GM23338 (cell line): ENCODE results near the gene IGFBP4. TPM values are rescaled to one million over a fixed set of nuclear protein-coding genes. Genes with fewer than 3 reads are reported as not detected.

Source experiments
- EZH2 ChIP-seq: fragments of 200-600 bp; sonication (generic); IDR thresholded peaks from one replicate; pipeline ENCODE4 v1.8.0; 2017; ENCODE audit warnings: antibody characterized with exemption, mild to moderate bottlenecking, low read depth; ENCODE audit not compliant: unreplicated experiment
- EZH2phosphoT487 ChIP-seq: fragments of 200-600 bp; sonication (generic); IDR thresholded peaks from one replicate; pipeline ENCODE4 v1.8.1; 2018; ENCODE audit warnings: antibody characterized with exemption; ENCODE audit not compliant: unreplicated experiment
- JUNB ChIP-seq: IDR thresholded peaks from one replicate; pipeline ENCODE4 v1.6.1; 2016; ENCODE audit warnings: antibody characterized with exemption; ENCODE audit not compliant: unreplicated experiment
- NANOG ChIP-seq: IDR thresholded peaks from 2 replicates; pipeline ENCODE4 v1.6.1; 2016; ENCODE audit warnings: antibody characterized with exemption, borderline replicate concordance
- POLR2AphosphoS5 ChIP-seq: IDR thresholded peaks from 2 replicates; pipeline ENCODE4 v1.6.1; 2016; ENCODE audit warnings: antibody characterized with exemption, low read depth
- REST ChIP-seq: IDR thresholded peaks from one replicate; pipeline ENCODE4 v1.6.1; 2018; ENCODE audit warnings: antibody characterized with exemption; ENCODE audit not compliant: unreplicated experiment
- STAT1 ChIP-seq: IDR thresholded peaks from one replicate; pipeline ENCODE4 v1.6.1; 2016; ENCODE audit warnings: antibody characterized with exemption; ENCODE audit not compliant: unreplicated experiment
- ZNF331 ChIP-seq: fragments of 250-450 bp; sonication (Bioruptor Pico); IDR thresholded peaks from 2 replicates; pipeline ENCODE4 v1.5.0; 2020; ENCODE audit warnings: low read depth, mild to moderate bottlenecking, moderate library complexity
- polyA plus RNA-seq: library from polyadenylated mRNA; unstranded; fragments of >200 nt; fragmentation: Nextera tagmentation; extraction: Ambion mirVana; gene quantifications from 2 replicates; pipeline ENCODE4 v1.2.1, GENCODE V29; 2016
- total RNA-seq: library from RNA; depleted of rRNA; stranded (reverse); fragments of >200 nt; shearing (Covaris generic); gene quantifications from 2 replicates; pipeline ENCODE4 v1.2.3, GENCODE V29; 2014
- TF ChIP-seq, protein P1 (sequence below): fragments of 250-450 bp; sonication (Bioruptor Pico); IDR thresholded peaks from 2 replicates; pipeline ENCODE4 v1.5.0; 2020; ENCODE audit warnings: mild to moderate bottlenecking, moderate library complexity

IGFBP4 gene
- total and polyA plus RNA-seq, 2 experiments from 2014 or later, result 38.7 to 78.9 TPM

- TF ChIP-seq, protein P1, sequence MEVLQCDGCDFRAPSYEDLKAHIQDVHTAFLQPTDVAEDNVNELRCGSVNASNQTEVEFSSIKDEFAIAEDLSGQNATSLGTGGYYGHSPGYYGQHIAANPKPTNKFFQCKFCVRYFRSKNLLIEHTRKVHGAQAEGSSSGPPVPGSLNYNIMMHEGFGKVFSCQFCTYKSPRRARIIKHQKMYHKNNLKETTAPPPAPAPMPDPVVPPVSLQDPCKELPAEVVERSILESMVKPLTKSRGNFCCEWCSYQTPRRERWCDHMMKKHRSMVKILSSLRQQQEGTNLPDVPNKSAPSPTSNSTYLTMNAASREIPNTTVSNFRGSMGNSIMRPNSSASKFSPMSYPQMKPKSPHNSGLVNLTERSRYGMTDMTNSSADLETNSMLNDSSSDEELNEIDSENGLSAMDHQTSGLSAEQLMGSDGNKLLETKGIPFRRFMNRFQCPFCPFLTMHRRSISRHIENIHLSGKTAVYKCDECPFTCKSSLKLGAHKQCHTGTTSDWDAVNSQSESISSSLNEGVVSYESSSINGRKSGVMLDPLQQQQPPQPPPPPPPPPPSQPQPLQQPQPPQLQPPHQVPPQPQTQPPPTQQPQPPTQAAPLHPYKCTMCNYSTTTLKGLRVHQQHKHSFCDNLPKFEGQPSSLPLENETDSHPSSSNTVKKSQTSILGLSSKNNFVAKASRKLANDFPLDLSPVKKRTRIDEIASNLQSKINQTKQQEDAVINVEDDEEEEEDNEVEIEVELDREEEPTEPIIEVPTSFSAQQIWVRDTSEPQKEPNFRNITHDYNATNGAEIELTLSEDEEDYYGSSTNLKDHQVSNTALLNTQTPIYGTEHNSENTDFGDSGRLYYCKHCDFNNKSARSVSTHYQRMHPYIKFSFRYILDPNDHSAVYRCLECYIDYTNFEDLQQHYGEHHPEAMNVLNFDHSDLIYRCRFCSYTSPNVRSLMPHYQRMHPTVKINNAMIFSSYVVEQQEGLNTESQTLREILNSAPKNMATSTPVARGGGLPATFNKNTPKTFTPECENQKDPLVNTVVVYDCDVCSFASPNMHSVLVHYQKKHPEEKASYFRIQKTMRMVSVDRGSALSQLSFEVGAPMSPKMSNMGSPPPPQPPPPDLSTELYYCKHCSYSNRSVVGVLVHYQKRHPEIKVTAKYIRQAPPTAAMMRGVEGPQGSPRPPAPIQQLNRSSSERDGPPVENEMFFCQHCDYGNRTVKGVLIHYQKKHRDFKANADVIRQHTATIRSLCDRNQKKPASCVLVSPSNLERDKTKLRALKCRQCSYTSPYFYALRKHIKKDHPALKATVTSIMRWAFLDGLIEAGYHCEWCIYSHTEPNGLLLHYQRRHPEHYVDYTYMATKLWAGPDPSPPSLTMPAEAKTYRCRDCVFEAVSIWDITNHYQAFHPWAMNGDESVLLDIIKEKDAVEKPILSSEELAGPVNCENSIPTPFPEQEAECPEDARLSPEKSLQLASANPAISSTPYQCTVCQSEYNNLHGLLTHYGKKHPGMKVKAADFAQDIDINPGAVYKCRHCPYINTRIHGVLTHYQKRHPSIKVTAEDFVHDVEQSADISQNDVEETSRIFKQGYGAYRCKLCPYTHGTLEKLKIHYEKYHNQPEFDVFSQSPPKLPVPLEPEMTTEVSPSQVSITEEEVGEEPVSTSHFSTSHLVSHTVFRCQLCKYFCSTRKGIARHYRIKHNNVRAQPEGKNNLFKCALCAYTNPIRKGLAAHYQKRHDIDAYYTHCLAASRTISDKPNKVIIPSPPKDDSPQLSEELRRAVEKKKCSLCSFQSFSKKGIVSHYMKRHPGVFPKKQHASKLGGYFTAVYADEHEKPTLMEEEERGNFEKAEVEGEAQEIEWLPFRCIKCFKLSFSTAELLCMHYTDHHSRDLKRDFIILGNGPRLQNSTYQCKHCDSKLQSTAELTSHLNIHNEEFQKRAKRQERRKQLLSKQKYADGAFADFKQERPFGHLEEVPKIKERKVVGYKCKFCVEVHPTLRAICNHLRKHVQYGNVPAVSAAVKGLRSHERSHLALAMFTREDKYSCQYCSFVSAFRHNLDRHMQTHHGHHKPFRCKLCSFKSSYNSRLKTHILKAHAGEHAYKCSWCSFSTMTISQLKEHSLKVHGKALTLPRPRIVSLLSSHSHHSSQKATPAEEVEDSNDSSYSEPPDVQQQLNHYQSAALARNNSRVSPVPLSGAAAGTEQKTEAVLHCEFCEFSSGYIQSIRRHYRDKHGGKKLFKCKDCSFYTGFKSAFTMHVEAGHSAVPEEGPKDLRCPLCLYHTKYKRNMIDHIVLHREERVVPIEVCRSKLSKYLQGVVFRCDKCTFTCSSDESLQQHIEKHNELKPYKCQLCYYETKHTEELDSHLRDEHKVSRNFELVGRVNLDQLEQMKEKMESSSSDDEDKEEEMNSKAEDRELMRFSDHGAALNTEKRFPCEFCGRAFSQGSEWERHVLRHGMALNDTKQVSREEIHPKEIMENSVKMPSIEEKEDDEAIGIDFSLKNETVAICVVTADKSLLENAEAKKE (CRISPR knock-in tag), result no peak
- TF ChIP-seq EZH2phosphoT487 (no peak), STAT1 (no peak), NANOG (no peak), EZH2 (no peak), JUNB (no peak), REST (no peak), ZNF331 (CRISPR knock-in tag) (no peak), POLR2AphosphoS5 (no peak)
Observed at GRCh38 chr17:40474419-40475002, 31.3 kb downstream of the IGFBP4 start (continued).
